ENCODE measurements around the gene ALS2CL.

ALS2CL gene

DNA sequence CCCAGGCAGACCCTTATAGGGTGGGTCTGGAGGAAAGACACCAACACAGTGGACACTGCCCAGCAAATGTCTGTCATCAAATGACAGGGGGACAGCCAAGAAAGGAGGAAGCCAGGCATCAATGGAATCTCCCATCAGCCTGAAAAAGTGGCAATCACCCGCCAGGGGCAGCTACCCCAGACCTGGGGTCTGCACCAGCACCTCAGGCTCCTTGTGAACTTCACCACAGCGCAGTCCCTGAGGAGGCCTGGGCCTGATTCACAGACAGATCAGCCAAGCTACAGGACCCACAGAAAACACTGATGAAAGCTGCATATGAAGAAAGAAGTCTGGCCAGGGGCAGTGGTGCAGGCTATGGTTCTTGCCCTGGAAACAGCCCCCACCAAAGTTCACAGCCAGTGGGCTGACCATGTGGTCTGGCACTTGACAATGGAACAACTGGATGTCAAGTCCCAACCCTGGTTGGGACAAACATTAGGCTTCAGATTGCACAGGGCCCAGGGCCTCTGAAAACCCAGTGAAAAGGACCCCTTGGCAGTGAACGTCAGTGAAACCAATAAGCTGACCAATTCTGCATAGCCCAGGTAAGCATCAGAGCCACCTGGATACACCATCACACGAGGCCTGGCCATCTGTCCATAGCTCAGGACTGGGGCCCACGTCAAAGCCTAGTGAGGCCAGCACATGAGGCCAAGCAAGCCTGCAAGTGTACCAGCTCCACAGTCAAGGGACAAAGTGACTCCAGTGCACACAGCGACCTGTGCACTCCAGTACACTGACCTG is 29.1 kb downstream of the ALS2CL start:
- no peak for DNase-seq (ENCODE audit: low read depth in 2 of 2)

DNA sequence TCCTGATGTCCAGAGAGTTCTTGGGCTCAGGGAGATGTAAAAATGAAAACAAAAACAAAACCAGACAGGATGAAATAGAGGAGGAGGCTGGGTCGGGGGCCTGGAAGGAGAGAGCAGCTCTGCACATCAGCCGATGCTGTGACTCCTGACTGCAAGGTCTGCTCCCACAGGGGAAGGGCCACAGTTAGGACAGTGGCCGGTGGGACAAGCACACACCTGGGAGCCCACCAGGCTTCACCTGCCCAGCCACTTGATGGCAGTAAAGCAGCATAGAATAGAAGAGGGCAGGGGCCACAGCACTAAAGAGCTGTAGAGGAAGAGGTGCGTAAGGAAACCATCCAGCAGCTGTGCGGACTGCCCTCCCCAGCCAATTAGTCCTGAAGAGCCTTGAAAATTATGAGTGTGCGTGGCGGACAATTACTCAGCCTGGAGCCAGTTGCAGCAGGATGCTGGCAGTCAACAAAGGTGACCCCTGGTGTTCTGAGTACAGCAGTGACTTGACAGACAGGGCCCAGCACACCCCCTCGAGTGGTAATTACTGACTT is 29.8 kb downstream of the ALS2CL start:
- DNase-seq (ENCODE audit: low read depth in 2 of 2), result no peak

DNA sequence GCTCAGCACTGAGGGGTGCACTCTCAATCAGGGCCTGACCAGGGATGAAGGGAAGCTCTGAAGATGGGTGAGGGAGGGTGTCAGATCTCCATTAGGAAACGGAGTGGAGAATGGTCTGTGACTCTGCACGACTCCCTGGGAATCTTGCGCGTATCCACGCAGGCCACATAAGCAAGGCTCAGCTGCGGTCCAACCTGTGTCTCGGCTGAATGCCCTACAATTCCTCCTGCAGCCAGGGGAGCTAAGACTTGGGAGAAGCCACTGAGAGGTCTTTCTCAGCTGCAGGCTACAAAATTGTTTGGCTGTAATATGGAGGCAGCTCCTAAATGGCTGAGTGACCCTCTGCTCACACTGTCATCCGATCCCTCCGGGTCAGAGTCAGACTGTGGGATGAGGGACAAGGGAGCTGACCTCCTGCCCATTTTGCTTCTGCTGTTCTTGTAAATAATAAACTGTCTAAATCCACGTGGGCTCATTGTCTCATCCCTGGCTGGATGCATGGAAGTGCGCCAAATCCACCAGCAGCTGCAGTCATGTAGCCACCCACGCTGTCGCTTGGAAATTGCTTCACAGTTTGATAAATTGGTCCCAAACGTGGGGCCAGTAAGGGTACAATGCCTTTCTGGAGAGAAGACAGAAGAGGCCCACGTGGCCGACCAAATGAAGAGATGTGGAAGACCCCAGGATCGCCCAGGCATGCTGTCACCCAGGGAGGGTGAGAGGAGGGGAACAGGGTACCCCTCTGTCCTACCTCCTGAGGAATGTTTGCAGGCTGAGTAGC is 30.5 kb downstream of the ALS2CL start:
- DNase-seq (ENCODE audit: low read depth in 2 of 2), result no peak

DNA sequence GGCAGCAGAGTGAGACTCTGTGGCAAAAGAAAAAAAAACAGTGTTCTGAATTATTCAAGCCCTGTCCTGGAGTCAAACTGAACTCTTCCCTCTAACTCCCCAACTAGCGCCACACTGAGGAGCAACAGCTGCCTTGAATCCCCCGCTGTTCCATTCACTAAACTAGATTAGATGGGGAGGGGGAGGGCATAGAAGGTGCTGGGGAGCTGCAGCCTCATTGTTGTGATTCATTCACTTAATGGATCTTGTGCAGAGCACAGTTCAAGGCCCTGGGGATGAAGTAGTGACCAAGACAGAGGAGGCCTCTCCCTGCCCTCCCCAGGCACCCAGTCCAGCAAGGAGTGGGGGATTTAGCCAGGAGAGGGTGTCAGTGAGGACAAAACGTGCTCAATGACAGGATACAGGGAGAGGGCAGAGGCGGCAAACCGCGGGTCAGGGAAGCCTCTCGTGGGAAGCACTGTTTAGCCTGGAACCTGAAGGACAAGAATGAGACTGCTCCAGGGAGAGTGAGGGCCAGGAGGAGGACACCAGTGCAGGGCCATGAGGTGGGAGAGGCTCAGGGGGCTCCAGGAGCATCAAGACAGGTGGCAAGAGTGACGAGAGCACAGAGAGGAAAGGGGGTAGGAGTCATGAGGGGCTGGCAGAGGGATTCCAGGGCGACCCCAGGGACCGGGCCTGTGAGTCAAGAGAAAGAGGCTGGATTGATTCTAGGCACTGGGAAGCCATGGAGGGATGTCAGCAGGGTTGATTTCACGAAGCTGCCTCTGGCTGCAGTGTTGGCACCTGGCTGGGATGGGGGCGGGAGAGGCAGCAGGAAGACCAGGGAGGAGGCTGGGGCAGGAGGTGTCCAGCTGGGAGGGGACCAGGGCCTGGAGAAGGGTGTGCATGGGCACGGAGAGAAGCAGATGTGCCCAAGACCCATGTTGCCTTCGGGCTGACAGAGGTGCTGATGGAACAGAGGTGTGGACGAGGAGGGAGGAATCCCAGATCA is 31.4 kb downstream of the ALS2CL start:
- no peak for DNase-seq (ENCODE audit: low read depth in 2 of 2)

DNA sequence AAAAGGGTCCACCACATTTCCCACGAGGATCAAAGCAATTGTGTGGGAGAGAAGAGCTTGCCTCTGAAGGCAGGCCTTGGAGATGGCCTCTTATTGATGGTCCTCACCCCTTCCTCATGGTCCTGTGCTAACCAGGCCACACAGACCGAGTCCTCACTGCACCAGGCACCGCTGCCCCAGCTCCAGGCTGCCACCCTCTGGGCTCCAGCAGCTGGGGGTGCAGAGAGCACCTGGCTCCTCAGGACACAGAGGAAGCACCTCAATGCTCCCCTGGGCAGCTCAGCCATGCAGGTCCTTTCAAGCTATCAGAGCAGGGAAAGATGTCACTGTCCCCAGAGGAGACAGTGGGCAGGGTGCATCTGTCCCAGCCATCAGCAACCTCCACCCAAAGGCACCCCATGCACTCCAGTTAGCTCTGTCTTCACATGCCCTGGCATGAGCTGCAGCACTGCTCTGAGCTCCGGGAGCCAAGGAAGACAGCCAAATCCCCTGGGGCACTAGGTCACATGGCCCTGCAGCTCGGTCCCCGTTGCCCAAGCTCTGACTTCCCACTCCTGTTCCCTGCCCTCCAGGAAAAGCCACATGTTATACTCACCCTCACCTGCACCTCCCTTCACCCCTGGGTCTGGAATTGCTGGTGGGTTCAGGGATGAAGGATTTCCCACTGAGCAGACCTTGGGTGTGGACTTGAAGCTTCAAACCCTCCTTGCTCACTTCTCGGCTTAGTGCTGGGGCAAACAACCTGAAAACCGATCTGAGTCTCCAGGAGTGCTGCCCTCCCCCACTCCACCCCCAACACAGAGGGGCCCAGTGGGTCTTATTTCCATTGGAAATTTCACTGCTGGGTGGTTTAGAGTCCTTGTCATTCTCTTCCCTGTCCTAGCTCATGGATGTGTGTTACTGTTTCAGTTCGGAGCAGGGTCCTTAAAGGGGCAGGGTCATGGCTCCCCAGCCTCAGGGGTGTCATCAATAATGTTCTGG is 32.6 kb downstream of the ALS2CL start:
- no peak for DNase-seq (ENCODE audit: low read depth in 2 of 2)

DNA sequence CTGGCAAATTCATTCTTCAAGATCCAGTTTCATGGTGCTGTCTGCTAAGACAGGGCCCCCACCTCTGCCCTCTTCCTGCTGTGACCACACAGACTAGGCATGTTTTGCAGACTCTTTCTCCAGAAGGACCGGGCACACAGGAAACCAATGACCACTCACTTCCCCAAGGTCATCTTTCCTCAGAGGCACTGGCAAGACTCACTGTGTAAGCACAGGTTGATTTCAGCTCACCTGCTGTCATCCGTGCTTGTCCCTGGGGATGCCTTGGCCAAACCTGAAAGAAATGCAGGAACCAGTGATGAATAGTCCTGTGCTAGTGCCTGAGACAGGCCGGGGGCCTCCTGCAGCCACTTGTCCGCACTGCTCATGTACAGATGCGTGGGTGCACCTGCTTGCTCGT is 33.5 kb downstream of the ALS2CL start:
- DNase-seq (ENCODE audit: low read depth in 2 of 2), result no peak

DNA sequence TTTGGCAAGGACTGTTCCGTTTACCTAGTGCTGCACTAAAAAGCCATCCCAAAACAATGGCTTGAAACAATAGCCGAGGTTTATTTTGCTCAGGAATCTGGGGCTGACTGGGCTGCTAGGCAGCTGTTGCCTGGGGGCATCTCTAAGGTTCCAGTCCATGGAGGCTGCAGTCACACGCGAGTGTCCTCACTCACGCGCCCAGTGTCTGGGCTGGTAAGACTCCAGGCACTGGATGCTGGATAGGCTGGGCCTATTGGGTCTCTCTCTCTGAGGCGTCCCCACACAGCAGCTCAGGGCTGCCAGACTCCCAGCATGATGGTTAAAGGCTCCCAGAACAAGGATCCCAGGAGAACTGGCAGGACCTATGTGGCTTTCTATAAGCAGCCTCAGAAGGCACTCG is 34.2 kb downstream of the ALS2CL start:
- no peak for DNase-seq (ENCODE audit: low read depth in 2 of 2)

DNA sequence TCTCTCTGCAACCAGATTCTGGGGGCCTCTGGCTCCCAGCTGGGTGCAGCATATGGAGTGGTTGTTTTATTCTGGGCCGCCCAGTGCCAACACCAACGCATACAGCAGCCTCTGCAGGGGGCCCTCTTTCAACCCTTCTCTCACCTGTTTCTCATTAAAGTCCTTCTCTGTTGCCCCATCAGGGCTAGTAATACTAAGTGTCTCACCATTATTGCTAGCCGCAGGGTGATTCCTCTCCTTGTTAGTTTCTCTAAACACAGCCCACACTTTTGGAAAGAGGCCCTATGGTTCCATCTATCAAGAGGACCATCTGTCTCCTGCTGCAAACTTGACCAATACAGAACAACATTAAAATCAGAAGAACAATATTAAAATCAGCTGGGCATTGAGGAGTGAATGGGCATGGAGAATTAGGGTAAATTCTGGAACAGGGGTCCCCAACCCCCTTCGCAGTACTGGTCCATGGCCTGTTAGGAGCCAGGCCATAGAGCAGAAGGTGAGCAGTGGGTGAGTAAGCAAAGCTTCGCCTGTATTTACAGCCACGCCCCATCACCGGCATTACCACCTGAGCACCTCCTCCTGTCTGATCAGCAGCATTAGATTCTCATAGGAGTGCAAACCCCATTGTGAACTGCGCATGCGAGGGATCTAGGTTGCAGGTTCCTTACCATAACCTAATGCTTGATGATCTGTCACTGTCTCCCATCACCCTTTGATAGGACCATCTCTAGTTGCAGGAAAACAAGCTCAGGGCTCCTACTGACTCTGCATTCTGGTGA is 36.5 kb downstream of the ALS2CL start:
- DNase-seq (ENCODE audit: low read depth in 2 of 2), result no peak

DNA sequence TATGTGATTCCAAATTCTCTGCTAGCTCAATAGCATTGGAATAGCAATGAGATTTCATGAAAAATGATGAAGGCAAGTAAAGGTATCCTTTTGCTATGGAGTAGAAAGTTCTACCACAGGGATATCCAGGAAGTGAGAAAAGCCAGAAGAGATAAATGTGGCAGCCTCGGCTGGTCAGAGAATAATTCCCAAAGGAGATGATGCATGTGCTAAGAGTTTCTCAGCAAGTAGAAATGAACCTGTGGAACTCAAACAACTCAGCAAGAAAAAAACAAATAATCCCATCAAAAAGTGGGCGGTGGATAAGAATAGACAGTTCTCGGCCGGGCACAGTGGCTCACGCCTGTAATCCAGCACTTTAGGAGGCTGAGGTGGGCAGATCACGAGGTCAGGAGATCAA is 38.2 kb downstream of the ALS2CL start:
- no peak for DNase-seq (ENCODE audit: low read depth in 2 of 2)

DNA sequence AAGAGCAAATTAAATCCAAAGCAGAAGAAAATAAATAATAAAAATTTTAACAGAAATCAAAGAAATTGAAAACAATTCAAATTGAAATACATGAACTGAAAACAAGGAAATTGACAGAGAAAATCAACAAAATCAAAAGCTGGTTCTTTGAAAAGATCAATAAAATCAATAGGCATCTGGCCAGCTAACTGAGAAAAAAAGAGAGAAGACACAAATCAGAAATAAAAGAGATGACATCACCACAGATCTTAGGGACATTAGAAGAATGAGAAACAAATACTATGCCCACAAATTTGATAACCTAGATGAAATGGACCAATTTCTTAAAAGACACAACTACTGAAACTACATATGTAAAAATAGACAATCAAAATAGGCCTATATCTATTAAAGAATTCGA is 42.4 kb downstream of the ALS2CL start:
- DNase-seq (ENCODE audit: low read depth in 2 of 2), result no peak

DNA sequence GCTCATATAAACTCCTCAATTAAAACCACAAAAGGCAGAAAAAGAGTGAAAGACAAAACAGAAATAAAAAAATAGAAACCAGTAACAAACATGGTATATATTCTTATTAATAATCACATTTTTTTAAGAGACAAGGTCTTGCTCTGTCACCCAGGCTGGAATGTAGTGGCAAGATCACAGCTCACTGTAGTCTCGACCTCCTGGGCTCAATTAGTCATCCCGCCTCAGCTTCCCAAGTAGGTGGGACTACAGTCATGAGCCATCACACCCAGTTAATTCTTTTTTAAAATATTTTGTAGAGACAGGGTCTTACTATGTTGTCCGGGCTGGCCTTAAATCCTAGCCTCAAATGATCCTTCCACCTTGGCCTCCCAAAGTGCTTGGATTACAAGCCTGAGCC is 44.0 kb downstream of the ALS2CL start:
- DNase-seq (ENCODE audit: low read depth in 2 of 2), result no peak

DNA sequence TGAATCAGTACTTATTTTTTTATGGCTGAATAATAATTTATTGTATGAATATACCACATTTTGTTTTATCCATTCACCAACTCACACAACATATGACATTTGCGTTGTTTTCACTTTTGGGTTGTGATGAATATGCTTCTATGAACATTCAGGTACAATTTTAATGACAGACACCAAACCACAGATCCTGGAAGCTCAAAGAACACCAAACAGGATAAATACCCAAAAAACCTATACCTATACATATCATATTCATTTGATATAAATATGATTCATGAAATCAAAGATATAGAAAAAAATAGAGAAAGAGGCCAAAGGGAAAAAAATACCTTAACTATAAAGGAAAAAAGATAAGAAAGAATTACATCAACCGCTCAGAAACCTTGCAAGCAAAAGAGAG is 45.4 kb downstream of the ALS2CL start:
- DNase-seq (ENCODE audit: low read depth in 2 of 2), result no peak

DNA sequence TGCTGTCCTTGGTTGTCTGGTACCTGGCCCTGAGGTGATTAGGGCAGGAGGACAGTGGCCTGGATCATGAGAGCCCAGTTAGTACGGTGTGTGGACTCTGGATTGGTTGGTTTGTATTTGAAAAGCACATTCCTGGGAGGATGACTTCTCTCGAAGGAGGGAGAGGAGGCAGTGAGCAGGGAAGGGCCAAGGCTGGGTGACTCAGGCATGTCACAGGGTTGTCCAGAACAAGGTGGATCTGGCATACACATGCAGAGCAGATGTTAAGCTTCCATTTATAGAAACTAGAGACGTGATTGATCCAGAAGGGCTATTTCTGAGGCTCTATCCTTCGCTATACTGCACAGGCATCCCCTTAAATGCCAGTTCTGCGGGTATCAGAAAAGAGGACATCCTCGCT is 46.8 kb downstream of the ALS2CL start:
- DNase-seq (ENCODE audit: low read depth in 2 of 2), result no peak

DNA sequence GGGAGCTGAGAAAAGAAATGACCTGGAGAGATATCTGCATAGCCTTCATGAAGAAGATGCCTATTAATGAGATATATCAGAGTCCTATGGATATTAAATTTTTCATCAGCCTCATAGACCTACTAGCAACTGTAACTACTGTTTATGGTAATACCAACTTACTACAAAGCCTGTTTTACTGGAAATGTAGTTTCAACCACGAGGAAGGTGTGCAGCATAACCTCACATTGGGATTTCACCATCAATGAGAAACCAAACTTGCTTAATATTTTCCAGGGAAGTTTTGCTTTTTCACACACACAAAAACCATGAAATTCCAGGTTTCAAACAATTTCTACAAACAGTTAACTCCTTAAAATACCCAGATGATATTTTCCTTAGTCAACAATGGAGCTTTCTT is 49.8 kb downstream of the ALS2CL start:
- DNase-seq (ENCODE audit: low read depth in 2 of 2), result no peak

DNA sequence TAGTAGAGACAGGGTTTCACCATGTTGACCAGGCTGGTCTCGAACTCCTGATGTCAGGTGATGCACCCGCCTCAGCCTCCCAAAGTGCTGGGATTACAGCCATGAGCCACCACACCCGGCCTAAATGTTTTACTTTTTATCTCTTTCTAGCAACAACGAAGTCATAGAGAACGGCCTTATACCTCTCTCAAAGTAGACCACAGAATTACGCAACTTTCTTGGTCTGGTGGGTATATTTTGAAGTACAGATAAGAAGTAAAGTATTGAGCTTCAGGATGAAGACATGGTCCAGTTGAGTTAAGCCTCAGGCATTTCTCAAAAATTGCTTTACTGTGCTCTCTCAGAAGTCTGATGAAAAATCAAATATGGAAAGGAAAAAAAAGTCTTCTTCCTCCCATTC is 50.5 kb downstream of the ALS2CL start:
- DNase-seq (ENCODE audit: low read depth in 2 of 2), result no peak

DNA sequence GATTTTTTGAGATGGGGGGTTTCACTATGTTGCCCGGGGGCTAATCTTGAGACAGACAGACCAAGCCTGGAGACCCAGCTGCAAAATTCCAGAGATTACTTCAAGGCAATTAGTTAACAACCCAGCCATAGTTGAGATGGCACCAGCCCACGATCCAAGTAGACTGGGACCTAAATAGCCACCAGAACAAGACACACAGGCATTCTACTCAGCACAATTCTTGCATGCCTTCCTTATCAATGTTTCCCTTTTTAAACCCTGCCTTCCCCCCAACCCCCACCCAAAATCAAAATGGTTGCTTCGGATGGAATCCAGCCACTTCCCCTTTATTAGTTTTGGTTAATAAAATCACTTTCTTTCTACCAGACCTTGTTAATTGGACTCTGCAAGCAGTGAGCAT is 52.6 kb downstream of the ALS2CL start:
- no peak for DNase-seq (ENCODE audit: low read depth in 2 of 2)

DNA sequence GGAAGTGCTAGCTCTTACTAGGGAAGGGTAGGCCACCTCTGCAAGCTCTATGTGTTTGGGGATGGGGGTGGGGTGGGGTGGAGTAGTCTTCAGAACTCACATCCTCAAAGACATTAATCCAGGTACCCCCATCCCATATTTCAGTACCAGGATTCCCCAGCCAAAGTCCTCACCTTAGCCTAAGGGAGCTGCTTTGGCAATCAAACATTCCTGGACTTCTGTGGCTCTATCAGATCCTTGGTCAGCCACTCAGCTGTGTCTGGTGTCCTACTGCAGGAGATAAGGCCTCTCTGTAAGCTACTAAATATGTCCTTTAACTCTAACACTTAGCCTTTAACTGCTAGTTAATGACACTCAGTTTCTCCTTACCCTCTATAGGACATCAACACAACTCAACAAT is 54.3 kb downstream of the ALS2CL start:
- DNase-seq (ENCODE audit: low read depth in 2 of 2), result no peak

DNA sequence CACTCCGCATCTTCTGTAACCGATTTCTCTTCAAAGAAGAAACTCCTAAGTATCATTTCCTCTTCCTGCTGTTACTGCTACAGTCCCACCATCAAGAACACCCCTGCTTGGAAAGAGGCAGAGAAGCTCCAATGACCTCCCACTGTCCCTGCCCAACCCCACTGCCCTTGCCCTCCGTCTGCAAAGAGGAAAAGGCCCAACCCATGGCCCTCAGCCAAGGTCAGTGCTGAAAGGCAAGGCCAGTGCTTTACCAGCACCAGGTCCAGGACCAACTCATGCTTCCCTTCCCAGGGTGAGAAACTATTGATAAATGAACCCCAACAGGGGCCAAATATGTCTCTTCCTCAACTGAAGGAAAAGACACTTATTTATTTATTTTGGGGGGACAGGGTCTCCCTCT is 58.6 kb downstream of the ALS2CL start:
- DNase-seq (ENCODE audit: low read depth in 2 of 2), result no peak

DNA sequence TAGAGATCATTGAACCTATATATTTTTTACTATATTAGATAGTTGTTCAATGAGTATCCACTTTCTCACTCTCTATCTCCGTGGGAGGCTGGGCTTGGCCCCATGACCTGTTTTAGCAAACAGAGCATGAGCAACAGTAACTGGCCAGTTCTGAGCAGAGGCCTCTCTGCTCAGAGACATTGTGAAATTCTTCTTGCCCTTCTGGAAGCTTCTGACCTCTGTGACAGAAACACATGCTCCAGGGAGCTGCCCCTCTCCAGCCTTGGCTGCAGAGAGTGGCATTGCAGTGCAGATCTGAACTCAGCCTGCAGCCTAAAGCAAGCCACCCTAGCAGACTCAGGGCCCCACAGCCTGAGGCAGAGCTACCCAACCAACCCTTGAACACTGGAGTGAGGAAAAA is 60.7 kb downstream of the ALS2CL start:
- DNase-seq (ENCODE audit: low read depth in 2 of 2), result no peak
